ENCODE data around the gene C12orf57. TPM values are rescaled to one million over a fixed set of nuclear protein-coding genes. Genes with fewer than 3 reads are reported as not detected.

Gene C12orf57
- total and polyA plus RNA-seq, 2 of the 13 experiments (the other 11 are each of a cell fraction or from before 2014, with no cell fraction given) = 84.0 to 287 TPM

DNA sequence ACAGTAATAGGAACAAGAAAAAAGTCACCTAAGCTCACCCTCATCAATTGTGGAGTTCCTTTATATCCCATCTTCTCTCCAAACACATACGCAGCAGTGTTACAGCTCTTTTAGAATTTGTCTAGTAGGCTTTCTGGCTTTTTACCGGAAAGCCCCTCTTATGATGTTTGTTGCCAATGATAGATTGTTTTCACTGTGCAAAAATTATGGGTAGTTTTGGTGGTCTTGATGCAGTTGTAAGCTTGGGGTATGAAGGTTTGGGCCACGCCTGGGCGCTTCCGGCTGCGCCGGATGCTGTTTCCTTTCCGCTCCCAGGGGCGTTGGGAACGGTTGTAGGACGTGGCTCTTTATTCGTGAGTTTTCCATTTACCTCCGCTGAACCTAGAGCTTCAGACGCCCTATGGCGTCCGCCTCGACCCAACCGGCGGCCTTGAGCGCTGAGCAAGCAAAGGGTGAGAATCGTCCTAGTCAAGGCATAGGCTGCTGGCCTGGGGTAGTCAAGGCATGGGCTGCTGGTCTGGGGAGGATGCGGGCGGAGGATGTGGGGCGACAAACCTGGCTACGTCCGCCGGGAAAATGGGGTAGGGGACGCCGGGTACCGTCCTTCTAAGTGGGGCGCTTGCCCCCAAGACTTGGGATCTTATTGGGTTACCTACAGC, at the start of gene C12orf57, which contains the start of gene RNU7-1 (continued):
- TF ChIP-seq, protein P1, sequence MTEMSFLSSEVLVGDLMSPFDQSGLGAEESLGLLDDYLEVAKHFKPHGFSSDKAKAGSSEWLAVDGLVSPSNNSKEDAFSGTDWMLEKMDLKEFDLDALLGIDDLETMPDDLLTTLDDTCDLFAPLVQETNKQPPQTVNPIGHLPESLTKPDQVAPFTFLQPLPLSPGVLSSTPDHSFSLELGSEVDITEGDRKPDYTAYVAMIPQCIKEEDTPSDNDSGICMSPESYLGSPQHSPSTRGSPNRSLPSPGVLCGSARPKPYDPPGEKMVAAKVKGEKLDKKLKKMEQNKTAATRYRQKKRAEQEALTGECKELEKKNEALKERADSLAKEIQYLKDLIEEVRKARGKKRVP (CRISPR knock-in tag; IDR thresholded peaks at IDR 0.05) = peak; percentile 58 to 98; a peak in 3 of 4 replicates
- TF ChIP-seq ZNF577 (CRISPR knock-in tag; IDR thresholded peaks at IDR 0.05; ENCODE audit: borderline replicate concordance, low read depth) (0 out of 2 replicates have a peak, but pooled peaks have one; percentile 51), SMARCC2 (IDR thresholded peaks at IDR 0.05) (no peak), ZNF652 (CRISPR knock-in tag; IDR thresholded peaks at IDR 0.05; ENCODE audit: borderline replicate concordance, low read depth) (no peak), SPEN (CRISPR knock-in tag; IDR thresholded peaks at IDR 0.05; ENCODE audit: low read depth) (no peak), ATRX (CRISPR knock-in tag; IDR thresholded peaks at IDR 0.05; ENCODE audit: borderline replicate concordance) (peak; percentile 29; the same call in 1 of the 2 replicates), PHF8 (CRISPR knock-in tag; IDR thresholded peaks at IDR 0.05) (peak; percentile 79), AHR (CRISPR knock-in tag; IDR thresholded peaks at IDR 0.05) (no peak), NFYB (CRISPR knock-in tag; IDR thresholded peaks at IDR 0.05) (peak; percentile 45; the same call in 1 of the 2 replicates)
- TF ChIP-seq, protein P2, sequence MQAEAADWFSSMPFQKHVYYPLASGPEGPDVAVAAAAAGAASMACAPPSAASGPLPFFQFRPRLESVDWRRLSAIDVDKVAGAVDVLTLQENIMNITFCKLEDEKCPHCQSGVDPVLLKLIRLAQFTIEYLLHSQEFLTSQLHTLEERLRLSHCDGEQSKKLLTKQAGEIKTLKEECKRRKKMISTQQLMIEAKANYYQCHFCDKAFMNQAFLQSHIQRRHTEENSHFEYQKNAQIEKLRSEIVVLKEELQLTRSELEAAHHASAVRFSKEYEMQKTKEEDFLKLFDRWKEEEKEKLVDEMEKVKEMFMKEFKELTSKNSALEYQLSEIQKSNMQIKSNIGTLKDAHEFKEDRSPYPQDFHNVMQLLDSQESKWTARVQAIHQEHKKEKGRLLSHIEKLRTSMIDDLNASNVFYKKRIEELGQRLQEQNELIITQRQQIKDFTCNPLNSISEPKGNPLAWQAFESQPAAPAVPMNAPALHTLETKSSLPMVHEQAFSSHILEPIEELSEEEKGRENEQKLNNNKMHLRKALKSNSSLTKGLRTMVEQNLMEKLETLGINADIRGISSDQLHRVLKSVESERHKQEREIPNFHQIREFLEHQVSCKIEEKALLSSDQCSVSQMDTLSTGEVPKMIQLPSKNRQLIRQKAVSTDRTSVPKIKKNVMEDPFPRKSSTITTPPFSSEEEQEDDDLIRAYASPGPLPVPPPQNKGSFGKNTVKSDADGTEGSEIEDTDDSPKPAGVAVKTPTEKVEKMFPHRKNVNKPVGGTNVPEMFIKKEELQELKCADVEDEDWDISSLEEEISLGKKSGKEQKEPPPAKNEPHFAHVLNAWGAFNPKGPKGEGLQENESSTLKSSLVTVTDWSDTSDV (CRISPR knock-in tag; IDR thresholded peaks at IDR 0.05) = no peak; the same call in 1 of the 2 replicates
- TF ChIP-seq, protein P3, sequence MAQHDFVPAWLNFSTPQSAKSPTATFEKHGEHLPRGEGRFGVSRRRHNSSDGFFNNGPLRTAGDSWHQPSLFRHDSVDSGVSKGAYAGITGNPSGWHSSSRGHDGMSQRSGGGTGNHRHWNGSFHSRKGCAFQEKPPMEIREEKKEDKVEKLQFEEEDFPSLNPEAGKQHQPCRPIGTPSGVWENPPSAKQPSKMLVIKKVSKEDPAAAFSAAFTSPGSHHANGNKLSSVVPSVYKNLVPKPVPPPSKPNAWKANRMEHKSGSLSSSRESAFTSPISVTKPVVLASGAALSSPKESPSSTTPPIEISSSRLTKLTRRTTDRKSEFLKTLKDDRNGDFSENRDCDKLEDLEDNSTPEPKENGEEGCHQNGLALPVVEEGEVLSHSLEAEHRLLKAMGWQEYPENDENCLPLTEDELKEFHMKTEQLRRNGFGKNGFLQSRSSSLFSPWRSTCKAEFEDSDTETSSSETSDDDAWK (CRISPR knock-in tag; IDR thresholded peaks at IDR 0.05) = no peak
- TF ChIP-seq, protein P4, sequence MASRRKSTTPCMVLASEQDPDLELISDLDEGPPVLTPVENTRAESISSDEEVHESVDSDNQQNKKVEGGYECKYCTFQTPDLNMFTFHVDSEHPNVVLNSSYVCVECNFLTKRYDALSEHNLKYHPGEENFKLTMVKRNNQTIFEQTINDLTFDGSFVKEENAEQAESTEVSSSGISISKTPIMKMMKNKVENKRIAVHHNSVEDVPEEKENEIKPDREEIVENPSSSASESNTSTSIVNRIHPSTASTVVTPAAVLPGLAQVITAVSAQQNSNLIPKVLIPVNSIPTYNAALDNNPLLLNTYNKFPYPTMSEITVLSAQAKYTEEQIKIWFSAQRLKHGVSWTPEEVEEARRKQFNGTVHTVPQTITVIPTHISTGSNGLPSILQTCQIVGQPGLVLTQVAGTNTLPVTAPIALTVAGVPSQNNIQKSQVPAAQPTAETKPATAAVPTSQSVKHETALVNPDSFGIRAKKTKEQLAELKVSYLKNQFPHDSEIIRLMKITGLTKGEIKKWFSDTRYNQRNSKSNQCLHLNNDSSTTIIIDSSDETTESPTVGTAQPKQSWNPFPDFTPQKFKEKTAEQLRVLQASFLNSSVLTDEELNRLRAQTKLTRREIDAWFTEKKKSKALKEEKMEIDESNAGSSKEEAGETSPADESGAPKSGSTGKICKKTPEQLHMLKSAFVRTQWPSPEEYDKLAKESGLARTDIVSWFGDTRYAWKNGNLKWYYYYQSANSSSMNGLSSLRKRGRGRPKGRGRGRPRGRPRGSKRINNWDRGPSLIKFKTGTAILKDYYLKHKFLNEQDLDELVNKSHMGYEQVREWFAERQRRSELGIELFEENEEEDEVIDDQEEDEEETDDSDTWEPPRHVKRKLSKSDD (CRISPR knock-in tag; IDR thresholded peaks at IDR 0.05; ENCODE audit: low read depth) = peak; percentile 83; the same call in 1 of the 2 replicates
